SK-MEL-5 (cell line): Measurements from ENCODE around the gene RRBP1. TPM values are rescaled to one million over a fixed set of nuclear protein-coding genes. Genes with fewer than 3 reads are reported as not detected.

Experiments
- DNase-seq: peaks from one replicate; pipeline ENCODE4 v3.0.0-alpha.2; 2016; ENCODE audit warnings: low read depth, low spot score
- in situ Hi-C: cut with HindIII; loops from 2 replicates; pipeline ENCODE4 v1.10.0; 2016; ENCODE audit warnings: low sequenced_read_pairs, high pct_unique_total_duplicates, low pct_unique_long_range_greater_than_20kb
- total RNA-seq: library from RNA; depleted of rRNA; stranded (reverse); fragments of >200 nt; shearing (Covaris generic); gene quantifications from 2 replicates; pipeline ENCODE4 v1.2.3, GENCODE V29; 2014

The RRBP1 gene
- total RNA-seq, 1 experiment from 2014 or later, result 108 TPM

DNA sequence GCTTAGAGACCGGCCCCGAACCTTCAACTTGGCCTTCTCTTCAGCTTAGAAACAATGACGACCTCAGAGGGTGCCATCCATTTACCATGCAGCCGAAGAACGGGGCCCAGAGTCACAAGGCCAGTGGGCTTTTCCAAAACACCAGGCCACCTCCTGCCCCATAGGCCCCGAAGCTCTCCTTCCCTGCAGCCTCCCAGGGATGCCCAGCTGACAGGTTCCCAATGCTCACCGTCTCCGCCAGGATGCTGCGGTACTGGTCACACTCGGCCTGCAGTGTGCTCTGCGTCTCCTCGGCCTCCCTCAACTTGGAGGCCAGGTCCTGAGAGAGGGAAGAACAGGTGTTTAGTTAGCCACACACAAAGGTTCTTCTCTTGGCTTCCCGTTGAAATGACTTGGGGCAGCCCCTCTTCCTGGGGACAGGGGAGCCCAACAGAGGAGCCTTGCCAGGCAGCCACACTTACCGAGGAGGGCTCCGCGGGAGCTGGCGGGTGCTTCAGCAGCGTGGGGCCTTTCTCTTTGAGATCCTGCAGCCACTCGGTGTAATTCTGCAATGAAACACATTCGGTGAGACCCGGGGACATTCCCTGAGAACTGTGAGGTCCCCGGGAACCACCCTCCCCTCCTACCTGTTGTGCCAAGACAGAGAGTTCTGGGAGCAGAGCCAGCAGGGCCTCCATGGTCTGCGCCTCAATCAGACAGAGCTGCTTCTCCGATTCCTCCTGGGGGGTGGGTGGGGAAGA is 60.6 kb downstream of the RRBP1 start:
- in situ Hi-C loops, result no loop called here
- no peak for DNase-seq

DNA sequence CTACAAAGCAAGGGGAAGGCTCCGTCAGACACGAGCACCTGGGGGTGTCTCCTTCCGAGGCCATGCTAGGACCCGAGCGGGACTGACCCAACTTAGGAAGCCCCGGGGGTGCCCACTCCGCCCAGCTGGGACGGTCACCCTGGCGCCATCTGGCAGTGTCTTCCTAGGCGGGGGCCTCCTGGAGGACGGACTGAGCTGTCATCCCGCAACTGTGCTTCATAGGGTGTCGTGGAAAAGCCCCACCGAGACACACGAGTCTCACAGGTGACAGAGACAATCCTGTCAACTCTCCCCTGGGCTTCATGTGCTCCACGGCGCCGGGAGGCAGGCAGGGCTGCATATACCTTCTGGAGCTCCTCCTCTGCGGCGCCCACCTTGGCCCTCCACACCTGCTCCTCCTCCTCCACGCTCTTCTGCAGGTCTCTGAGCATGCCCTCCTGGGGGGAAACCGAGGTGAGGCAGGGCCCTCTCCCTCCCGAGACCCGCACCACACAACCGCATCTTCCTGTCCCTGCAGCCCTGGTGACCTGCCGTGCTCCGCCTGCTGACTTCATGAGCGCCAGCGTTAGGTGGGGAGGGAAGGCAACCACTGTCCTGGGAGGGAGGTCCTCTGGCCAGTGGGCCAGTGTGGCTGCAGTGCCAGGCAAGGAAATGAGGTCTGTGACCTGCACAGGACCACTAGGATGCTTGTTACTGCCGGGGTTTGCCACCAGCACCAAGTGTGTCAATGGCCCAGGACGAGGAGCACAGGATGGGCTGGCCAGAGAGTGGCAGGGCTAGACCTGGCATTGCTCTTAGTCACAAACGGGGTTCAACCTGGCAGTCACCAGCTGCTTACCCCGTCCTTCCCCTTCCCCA is 61.4 kb downstream of the RRBP1 start:
- in situ Hi-C loops, result no loop called here
- DNase-seq, result no peak

DNA sequence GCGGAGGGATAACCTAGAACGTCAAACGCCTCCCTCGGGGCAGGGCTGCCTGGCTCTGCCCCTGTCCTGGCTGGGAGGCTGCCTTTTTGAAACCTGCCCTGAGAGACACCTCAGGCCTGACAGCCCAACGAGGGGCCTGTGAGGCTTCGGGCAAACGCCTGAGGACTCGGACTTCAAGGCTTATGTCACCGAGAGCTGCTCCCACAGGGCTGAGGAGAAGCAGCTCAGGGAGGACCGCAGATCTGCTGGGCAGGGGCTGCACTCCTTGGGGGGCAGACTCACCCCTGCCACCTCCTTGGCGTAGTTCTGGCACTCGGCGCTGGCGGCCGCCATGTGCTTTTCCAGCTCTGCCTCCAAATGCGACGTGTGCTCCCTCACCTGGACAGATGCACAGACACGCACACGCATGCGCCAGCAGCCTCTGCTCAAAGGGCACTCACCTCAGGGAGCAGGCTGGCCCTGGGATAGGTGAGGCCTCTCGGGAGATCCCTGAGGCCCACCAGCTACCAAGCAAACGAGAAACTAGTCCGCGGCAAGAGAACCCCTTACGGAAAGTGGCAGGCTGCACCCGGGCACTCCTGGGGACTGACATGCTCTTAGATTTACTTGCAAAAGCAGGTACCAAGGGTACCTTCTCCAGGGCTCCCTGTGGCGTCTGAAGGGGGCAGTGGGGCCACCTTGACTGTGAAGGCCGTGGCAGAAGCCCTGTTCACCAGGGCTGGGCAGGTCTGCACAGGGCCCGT is 62.5 kb downstream of the RRBP1 start:
- DNase-seq, result no peak
- in situ Hi-C loops, result no loop called here

DNA sequence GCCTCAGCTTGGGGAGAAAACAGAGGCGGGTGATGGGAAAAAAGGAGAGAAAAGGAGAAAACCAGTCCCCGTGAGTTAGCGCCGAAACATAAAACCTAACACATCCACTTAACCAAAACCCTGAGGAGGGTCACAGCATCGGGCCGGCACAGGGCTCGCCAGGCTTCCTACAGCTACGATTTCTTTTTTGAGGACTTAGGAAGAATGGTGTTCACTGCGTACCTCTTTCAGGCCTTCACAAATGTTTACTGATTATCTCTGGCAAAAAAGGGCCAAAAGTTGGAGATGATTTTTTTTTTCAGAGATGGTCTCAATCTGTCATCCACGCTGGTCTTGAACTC is 63.4 kb downstream of the RRBP1 start:
- in situ Hi-C loops, result no loop called here
- no peak for DNase-seq

DNA sequence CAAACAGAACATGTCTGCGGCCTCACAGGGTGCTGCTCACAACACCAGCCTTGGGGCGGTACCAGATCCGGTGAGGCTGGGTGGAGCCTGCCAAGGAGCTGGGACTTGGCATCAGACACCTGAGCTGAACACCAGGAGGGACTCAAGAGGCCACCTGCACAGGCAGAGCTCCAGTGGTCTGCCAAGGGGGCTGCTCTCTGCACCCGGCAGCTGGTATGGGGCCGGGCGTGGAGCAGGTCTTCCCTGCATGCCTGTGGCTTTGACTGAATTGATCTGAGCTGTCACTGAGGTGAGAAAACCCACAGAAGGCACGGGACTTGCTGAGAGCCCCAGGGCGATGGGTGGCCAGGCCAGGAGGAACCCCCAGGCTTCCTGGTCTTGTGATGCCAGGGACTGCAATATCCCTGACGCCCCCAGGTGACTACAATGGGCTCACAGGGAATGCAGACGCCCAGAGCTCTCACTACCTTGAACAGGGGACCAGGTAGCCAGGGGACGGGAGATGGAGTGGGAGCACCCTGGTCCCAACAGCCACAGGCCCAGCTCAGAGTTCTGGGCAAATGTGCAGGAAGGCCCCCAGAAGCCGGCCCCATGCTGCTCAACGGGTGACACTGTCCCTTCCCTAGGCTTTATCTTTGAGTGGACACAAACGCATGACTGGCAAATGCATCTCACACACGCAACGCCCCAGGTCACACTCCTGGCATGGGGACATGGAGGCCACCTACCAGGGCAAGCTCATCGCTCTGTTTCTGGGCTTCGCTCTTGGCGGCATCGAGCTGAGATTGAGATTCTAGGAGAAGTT is 64.0 kb downstream of the RRBP1 start:
- in situ Hi-C loops, result no loop called here
- DNase-seq, result no peak

DNA sequence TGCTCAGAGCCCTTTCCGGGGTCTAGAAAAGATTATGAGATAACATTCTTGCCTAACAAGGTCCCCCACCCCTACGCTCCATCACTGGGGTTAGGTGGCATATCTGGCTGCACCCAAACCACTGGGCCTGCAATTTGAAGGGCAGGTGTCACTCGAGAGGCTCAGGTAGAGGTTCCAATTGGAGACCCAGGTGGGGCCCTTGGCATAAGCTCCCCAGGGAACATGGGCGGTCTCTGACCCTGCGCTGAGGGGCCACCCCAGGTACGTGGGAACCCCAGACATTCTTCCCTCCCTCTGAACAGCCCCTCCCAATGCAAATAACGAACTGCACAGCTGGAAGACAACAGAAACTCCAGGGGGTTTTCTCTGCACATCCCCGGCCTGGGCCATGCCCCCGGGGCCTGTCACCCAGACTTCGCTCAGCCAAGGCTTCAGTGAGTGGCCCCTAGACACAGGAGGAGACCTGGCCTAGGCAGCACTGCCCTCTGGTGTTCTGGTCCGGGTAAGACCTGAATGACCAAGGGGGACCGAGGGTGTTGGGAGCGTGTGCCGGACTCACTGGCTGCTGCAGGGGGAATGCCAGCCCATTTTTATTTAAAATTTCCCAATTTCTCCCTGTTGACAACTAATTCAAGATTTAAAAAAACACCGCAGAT is 64.7 kb downstream of the RRBP1 start:
- in situ Hi-C loops, result no loop called here

DNA sequence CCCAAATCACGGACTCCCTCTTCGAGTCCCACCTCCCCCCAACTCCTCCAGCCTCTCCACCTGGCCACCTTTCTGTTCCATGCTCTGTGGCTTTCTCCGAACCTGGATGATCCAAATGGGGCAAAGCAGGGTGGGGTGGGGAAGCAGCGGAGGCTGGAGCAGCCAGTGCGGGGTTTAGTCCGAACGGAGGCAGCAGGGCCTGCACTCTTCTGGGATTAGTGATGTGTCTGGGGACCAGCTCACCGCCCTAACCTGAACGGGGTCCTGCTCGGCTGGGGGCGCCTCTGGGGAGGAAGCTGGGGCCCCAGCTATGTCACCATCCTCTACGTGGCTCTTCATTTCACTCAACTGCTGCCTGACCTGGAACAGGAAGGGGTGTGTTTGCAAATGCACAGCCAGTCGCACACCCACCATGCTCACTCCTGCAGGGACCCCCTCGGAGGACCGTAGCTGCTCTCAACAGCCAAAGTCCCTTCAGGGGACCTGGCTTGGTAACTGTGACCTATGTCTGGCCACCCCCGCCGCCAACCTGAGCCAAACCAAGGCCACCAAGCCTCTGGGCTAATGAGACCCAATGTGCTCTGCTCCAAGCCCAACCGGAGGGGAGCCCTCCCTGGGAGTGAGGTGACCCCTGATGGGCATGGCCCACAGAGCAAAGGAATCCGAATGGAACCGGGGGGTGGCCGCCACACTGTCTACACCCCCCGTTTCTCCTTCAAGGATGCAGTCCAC is 65.4 kb downstream of the RRBP1 start:
- in situ Hi-C loops, result no loop called here
- DNase-seq, result no peak

More for the DNA sequence above, 64.7 kb downstream of the RRBP1 start:
- DNase-seq, result peak; percentile 67

DNA sequence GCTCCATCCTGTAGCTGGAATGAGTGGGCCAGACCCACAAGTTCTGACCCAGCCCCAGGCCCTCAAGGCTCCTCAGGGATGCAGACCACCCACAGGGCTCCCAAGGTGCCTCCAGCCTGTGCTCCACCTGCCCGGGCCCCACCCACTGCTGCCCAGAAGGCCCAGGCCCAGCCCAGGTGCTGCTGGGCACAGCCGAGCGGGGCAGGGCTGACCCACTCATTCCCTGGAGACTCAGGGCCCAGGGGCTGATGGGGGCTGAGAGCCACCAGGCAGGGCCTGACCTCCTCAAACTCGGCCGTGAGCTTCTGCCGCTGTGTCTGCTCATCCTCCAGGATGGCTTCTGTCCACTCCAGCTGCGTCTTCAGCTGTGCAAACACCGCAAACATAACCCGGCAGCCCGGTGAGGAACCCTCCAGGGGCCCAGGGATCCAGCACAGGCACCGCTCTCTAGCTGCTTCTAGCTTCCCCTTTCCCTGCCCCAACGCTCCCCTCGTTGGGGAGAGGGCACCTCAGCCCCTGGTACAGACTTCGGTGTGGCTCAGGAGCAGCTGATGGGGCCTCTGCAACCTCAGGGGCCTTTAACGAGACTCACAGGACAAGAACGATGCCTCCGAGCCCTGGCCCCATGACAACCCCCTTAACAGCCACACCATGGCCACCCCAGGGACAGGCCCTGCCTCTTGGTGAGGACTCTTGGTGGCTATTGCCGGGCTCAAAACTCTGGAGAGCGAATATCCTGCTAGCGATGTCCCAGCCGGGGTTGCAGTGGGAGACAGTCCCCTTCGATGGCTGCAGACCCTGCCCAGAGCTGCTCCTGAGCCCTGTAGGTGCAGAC is 66.2 kb downstream of the RRBP1 start:
- in situ Hi-C loops, result no loop called here
- no peak for DNase-seq

DNA sequence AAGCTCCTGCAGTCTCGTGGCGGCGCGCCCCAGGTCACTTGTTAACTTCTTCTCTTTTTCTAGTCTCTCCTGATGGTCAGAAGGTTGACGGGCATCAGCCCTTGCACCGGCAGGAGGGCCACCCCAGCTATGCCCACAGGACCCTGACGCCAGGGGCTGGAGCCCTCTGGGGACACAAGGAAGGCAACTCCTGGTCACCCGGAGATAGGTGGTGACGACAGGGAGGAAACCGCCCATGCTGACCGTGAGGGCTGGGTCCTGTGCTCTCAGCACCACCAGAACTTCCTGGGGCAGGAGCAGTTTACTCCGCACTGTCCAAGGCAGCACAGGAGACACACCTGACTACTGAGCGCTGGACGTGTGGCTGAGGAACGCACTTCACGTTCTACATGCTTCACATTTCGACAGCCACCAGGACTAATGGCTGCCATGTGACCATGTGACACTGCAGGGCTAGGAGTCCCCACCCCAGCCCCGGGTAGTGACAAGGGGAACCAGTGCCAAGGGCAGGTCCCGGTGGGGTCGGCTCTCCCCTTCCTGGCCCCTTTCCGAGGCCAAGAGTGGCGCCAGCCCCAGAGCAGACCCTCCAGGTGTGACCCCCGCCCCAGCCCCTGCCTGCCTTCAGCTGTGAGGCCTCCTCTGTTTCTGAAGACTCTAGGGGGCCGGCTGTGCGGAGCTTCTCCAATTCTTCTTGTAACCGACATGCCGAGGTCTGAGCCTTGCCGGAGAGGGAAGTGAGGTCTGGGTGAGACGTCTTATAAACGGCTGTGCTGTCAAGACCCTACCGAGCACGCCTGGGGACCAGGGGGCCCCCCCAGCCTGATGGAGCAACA is 67.0 kb downstream of the RRBP1 start:
- in situ Hi-C loops, result no loop called here
- DNase-seq, result no peak

DNA sequence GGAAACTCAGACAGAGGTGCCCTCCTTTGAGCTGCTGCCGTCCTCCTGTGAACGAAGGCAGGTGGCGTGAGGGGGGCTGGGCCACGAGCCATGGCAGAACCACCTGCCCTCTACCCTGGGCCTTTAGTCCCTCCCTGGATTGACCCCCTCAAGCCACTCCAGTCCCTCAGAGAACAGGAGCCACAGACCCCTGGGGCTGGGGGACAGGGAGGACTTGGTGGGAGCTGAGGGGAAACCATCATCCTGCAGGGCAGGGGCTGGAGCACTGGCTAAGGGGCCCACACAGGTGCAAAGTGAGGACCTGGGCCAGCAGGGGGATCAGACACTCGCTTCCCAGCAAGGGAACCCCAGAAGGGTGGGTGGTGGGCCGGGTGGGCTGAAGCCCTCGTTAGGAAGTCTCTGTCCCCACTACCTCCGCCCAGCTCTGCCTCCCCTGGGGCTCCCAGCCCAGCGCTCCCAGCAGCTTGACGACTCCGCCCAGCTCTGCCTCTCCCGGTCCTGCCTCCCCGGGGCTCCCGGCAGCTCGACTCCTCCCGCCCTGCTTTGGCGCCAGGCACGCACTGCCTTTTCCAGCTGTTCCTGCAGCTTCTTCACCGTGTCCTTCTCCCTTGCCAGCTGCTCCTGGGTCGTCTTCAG is 67.7 kb downstream of the RRBP1 start:
- in situ Hi-C loops, result no loop called here

DNA sequence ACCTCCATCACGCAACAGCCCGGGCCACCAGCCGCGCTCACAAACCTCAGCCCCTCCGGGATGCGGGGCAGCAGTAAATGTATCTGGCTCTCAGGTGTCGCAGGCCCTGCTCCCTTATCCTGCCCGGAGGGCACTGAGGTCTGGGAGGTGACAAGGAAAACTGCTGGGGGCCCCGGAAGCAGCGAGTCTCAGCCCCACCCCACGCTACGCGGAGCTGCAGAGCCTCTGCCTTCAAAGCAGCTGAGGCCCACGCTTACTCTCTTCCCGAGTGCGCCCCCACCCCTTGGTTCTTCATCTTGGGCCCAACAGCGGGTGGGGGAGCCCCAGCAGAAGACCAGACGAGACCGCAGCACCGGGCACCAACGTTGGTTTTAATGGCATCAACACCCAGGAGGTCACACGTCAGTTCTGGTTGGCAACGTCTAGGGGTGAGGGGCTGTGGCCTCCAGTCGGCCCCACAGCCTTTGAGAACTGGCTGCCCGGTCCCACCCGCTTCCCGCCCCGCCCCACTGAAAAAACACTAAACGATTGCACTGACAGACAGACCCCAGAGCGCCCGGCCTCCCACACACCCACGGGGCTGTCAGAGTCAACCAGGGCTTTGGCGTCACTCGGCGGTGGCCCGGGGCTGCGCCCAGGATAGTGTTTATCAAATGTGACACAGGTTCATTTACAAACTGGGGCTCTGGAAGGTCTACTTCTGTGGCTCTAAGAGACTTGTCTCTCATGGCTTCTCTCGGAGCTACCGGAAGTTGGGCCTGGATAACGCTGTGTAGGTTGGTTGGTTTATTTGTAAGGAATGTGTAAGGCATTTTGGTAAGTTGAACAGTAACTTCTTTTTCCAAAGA is 68.5 kb downstream of the RRBP1 start:
- DNase-seq, result no peak
- in situ Hi-C loops, result no loop called here

More for the DNA sequence above, 67.7 kb downstream of the RRBP1 start:
- no peak for DNase-seq

DNA sequence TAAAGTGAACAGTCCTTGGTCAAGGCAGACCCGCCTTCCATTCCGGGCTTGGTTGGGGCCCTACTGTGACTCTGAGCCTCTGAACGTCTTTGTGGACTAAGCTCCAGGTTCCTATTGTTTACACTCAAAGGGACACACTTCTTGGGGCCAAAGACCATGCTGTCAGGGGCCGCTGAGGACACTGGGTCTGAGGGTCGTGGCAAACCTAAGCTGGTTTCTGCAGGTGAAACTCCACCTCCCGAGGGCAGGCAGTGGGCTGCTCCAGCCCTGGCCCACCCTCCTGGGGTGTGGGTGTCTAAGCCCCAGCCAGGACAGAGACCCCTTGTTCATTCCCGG is 69.1 kb downstream of the RRBP1 start:
- in situ Hi-C loops, result no loop called here
- DNase-seq, result no peak

DNA sequence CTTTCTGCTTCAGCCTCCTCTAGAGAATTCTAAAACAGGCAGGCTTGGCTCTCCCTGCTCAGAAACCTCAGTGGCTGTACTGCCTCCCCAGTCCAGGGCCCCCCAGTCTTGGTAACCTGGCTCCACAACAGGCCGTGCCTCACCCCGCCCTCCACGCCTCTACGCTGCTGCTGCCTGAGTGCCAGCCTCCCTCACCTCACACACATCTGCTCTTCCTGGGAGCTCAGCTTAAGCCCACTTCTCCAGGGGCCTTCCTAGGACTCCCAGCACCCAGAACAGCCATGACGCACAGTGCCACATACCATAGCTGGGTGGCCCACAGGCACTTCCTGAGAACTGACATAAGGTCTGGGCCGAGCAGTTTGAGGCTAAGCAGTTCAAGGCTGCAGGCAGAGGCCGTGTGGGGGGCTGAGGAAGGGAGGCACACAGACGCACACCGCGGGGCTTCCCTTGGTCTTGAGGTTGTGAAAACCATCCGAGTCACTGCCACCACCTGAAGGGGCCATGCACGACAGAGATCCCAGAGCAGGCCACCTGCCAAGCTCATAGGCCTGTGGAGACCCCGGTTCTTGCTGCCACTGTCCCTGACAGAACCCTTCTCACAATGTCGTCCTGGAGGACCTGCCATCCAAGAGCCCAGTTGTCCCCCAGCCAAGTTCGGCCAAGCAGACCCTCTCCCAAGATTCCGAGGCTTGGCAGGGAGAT is 69.6 kb downstream of the RRBP1 start:
- in situ Hi-C loops, result no loop called here
- no peak for DNase-seq
